Activated naive CD8-positive, alpha-beta T cell (primary cell): ENCODE results near the gene MCM5.

ENCODE experiments used
- H3K27ac Mint-ChIP-seq: one replicate; pipeline ENCODE4 v1.8.0; 2021; ENCODE audit warnings: mixed read lengths
- H3K27me3 Mint-ChIP-seq: one replicate; pipeline ENCODE4 v1.8.0; 2021; ENCODE audit warnings: mixed read lengths
- H3K36me3 Mint-ChIP-seq: one replicate; pipeline ENCODE4 v1.8.0; 2021; ENCODE audit warnings: mixed read lengths
- H3K4me1 Mint-ChIP-seq: one replicate; pipeline ENCODE4 v1.8.0; 2021; ENCODE audit warnings: low read depth, mixed read lengths
- H3K4me3 Mint-ChIP-seq: one replicate; pipeline ENCODE4 v1.8.0; 2021; ENCODE audit warnings: mild to moderate bottlenecking, mixed read lengths
- H3K9me3 Mint-ChIP-seq: one replicate; pipeline ENCODE4 v1.8.0; 2021; ENCODE audit warnings: low read depth, mixed read lengths

Gene MCM5

DNA sequence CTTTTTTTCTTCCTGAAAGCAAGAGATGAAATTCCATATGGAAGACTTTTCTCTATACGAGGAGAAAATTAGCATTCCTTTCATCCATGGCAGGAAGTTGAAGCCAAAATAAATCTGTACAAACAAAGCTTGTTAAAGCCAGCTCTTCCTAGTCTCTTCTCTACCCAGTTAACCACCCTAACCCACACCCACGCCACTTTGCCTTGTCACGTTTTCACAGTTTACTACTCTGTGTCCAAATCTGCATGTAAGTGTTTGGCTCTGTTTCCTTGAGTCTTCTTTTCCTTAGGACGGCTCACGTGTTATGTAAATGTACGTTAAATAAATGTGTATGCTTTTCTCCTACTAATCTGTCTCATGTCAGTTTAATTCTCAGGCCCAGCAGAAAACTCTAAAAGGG is 26.2 kb upstream of the MCM5 start:
- Mint-ChIP-seq H3K36me3 (no peaks in the 10 kb centered on the region), H3K27me3 (peaks cover under 1% of the 10 kb centered on the region), H3K27ac (no peak overlapping the region), H3K9me3 (no peaks in the 10 kb centered on the region), H3K4me1 (peaks cover 19% of the 10 kb centered on the region), H3K4me3 (no peak overlapping the region)

GRCh38 chr22:35375031-35375430 is 24.9 kb upstream of the MCM5 start:
- H3K27ac Mint-ChIP-seq = no peak overlapping the region
- peaks cover 19% of the 10 kb centered on the region for H3K4me1 Mint-ChIP-seq
- H3K9me3 Mint-ChIP-seq = no peaks in the 10 kb centered on the region
- H3K27me3 Mint-ChIP-seq = peaks cover 1% of the 10 kb centered on the region
- H3K4me3 Mint-ChIP-seq = no peak overlapping the region
- H3K36me3 Mint-ChIP-seq = no peaks in the 10 kb centered on the region

DNA sequence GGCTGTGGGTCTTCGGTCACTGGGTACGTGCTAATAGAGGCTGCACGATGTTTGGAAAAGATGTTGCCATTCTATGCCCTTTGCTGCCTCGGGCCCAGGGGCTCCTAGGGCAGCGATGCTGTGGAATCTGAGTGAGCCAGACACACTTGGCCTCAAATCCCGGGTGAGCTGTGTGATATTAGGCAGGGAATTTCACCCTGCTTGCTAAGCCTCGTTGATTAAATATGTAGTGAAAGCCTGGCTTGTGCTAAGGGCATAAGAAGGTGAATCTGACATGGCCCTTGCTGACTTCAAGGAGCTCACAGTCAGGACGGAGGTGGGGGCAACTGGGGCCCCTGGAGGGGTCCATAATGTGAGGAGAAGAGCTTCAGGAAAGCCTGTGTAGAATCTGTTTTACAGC is 24.4 kb upstream of the MCM5 start:
- no peak overlapping the region for H3K4me3 Mint-ChIP-seq
- no peak overlapping the region for H3K27ac Mint-ChIP-seq
- peaks cover 2% of the 10 kb centered on the region for H3K27me3 Mint-ChIP-seq
- no peaks in the 10 kb centered on the region for H3K9me3 Mint-ChIP-seq
- H3K36me3 Mint-ChIP-seq = no peaks in the 10 kb centered on the region
- peaks cover 19% of the 10 kb centered on the region for H3K4me1 Mint-ChIP-seq

DNA sequence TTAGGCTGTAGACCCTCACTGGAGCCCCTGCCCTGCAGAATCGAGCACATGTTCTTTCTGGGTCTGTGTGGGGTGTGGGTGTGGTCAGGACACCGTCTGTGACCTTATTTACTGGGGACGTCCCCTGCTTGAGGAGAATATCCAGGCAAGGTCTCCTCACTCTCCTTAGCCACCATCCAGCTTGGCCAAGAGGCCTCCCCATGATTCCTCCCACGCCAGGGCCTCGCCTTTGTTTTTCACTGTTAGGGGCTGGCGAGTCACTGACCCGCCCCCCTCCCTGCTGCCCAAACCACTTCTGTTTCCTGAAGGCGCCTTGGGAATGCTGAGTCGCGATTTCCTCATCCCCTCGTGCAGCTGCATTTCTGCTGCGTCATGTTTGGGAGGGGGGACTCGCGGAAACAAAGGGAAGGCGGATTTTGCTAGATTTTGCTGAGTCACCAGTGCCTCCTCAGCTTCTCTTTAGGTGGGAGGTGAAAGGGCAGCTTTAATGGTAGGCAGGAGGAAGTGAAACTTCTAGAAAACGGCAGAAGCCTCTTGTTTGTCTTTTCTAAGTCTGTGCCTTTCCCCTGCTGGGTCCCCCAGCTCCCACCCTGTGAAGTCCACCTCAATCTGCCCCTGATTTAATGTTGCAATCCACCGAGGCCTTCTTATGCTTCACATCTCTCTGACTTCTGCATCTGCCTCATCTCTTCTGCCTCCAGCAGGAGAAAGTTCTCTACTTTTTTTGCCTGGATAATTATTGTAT is 23.0 kb upstream of the MCM5 start:
- H3K27ac Mint-ChIP-seq = peak overlapping the region; percentile 61
- H3K9me3 Mint-ChIP-seq = no peaks in the 10 kb centered on the region
- H3K27me3 Mint-ChIP-seq = peaks cover 5% of the 10 kb centered on the region
- H3K36me3 Mint-ChIP-seq = no peaks in the 10 kb centered on the region
- H3K4me1 Mint-ChIP-seq = peaks cover 23% of the 10 kb centered on the region
- no peak overlapping the region for H3K4me3 Mint-ChIP-seq

DNA sequence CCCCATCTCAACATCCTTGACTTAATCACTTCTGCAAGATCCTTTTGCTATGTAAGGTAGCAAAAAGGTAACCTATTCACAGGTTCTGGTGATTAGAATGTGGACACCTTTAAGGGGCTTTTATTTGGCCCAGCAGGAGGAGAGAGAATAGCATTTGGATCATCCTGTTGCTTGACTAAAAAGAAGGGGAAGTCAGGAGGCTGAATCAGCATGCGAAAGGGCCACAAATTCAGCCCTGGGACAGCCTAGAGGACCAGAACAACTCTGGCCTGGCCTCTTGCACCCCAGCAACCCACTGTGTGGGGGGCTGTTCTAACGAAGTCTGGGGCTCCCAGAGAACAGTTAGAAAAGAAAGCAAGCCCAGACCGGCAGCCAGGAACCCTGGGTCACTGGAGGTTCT is 22.2 kb upstream of the MCM5 start:
- Mint-ChIP-seq H3K27me3 (peaks cover 7% of the 10 kb centered on the region), H3K4me3 (no peak overlapping the region)

DNA sequence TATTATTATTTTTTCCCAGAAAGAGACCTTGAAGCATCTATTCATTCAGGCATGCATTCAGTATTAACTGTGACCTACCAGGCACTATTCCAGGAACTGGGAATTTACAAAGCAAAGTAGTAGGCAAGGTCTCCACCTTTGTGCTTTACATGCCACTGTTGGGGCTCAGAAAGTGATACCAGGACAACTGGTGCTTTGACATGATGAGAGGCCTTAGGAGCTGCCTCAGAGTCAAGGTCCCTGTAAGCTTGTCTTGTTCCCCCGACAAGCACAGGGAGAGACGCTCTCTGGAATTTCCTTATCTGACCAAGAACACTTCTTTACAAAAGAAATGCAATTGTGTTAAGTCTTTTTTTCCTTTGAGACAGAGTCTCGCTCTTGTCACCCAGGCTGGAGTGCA is 21.3 kb upstream of the MCM5 start:
- Mint-ChIP-seq H3K27ac (no peak overlapping the region), H3K4me1 (peaks cover 20% of the 10 kb centered on the region), H3K27me3 (peaks cover 13% of the 10 kb centered on the region), H3K36me3 (no peaks in the 10 kb centered on the region), H3K4me3 (no peak overlapping the region), H3K9me3 (no peaks in the 10 kb centered on the region)

More for the DNA sequence above, 22.2 kb upstream of the MCM5 start:
- no peaks in the 10 kb centered on the region for H3K36me3 Mint-ChIP-seq
- no peaks in the 10 kb centered on the region for H3K9me3 Mint-ChIP-seq
- H3K4me1 Mint-ChIP-seq = peaks cover 20% of the 10 kb centered on the region
- H3K27ac Mint-ChIP-seq = no peak overlapping the region

- Mint-ChIP-seq H3K4me3 (no peak overlapping the region), H3K4me1 (peaks cover 20% of the 10 kb centered on the region), H3K27ac (no peak overlapping the region), H3K27me3 (peaks cover 17% of the 10 kb centered on the region), H3K36me3 (no peaks in the 10 kb centered on the region), H3K9me3 (no peaks in the 10 kb centered on the region)
These were observed 20.6 kb upstream of the MCM5 start for GRCh38 chr22:35379146-35379993.

DNA sequence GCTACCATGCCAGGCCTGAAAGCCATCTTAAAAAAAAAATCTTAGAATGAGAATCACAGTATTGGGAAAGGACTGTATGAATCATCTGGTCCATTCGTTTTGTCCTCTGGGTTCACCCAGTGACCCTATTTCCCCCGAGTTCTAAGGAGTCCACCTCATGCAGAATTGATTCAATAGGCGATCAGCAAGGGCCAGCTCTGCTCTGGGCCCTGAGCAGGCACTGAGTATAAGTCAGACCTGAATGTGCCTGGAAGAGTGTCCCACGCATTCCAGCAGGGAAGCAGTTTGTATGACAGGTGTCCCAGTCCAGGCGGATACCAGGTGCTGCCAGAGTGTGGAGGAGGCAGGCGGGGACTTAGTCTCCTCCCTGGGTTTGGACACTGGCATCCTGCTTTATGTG is 19.9 kb upstream of the MCM5 start:
- Mint-ChIP-seq H3K4me1 (peaks cover 20% of the 10 kb centered on the region), H3K27me3 (peaks cover 21% of the 10 kb centered on the region), H3K36me3 (no peaks in the 10 kb centered on the region), H3K4me3 (no peak overlapping the region), H3K27ac (no peak overlapping the region), H3K9me3 (no peaks in the 10 kb centered on the region)

DNA sequence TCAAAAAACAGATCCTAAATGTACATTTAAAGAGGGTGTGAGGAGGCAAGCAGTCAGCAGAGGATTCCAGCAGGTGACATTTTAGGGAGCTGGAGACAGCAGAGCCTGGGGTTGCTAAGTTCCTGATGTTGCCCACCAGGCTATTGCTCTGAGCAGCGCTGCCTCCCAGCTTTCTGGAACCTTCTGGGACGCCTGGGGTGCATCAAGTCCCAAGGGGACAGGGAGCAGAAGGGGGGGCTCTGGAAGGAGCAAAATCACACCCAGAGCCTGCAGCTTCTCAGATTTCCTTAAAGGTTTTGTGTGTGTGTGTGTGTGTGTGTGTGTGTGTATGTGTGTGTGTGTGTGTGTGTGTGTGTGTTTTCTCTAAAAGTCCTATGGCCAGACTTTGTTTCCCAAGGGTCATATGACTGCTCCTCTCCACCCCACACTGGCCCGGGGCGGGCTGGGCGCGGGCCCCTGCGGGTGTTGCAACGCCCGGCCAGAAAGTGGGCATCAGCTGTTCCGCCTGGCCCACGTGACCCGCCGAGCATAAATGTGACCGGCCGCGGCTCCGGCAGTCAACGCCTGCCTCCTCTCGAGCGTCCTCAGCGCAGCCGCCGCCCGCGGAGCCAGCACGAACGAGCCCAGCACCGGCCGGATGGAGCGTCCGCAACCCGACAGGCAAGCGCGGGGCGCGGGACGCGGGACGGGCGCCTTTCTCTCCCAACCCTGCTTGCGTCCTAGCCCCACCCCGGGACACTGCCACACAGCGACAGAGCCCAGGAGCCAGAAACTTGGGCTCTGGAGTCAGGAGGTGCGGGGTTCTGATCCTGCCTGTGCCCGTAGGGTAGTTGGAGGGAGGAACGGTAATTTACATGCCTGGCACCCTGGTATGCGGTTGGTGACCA is 19.2 kb upstream of the MCM5 start, which contains the start of gene HMOX1:
TSS of gene HMOX1 (plus strand) at position 560 of the 887 bp plus-strand sequence. CDS start at position 638, 78 bp downstream.
- Mint-ChIP-seq H3K4me1 (peaks cover 20% of the 10 kb centered on the region), H3K27me3 (peaks cover 21% of the 10 kb centered on the region)

DNA sequence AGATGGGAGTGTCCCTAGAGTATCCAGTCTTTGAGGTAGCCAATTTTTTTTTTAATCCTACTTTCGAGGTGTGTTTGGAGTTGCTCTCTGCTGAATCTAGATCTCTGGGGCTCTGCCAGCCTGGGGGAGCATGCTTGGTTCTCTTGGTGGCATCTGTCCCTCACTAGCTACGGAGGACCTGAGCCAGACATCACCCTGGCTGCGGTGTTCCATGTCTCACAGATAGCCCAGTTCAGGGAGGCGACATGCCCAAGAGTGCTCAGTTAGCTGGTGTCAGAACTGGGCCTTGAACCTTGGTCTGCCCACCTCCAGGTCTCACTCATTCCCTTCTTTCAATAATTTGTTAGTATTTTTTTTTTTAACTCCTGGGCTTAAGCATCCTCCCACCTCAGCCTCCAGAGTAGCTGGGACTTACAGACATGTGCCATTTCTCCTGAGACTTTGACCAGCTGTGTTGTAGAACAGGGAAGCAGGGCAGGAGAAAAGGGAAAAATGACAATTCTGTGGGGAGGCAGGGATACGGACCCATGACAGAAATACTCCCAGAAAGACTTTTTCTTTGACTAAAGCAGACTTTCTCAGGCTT is 18.4 kb upstream of the MCM5 start:
- Mint-ChIP-seq H3K36me3 (no peaks in the 10 kb centered on the region), H3K4me3 (peak overlapping the region; percentile 36), H3K4me1 (peaks cover 20% of the 10 kb centered on the region), H3K9me3 (no peaks in the 10 kb centered on the region), H3K27me3 (peaks cover 23% of the 10 kb centered on the region), H3K27ac (no peak overlapping the region)

More for the DNA sequence above, 19.2 kb upstream of the MCM5 start, which contains the start of gene HMOX1:
- Mint-ChIP-seq H3K36me3 (no peaks in the 10 kb centered on the region), H3K4me3 (peak within 1 kb of the TSS; percentile 38), H3K9me3 (no peaks in the 10 kb centered on the region), H3K27ac (no peak within 1 kb of the TSS)

DNA sequence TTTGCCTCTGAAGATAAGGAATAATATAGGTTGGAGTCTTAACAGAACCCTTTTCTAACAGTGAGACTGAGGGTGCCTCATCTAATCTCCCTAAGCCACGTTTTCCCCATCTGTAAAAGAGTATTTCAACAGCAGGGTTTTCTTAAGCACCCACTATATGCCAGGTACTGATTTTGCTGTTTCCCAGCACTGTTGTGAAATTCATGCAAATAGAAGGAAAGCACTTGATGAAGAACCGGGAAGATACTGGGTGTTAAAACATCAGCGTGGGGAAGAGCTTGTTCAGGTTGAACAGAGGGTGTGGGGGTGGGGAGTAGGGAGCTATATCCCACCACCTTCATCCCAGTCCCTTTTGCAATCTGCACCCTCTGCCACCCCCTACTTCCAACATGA is 16.3 kb upstream of the MCM5 start:
- Mint-ChIP-seq H3K36me3 (no peaks in the 10 kb centered on the region), H3K4me3 (no peak overlapping the region)

GRCh38 chr22:35384527-35384926 is 15.4 kb upstream of the MCM5 start:
- no peaks in the 10 kb centered on the region for H3K36me3 Mint-ChIP-seq
- no peak overlapping the region for H3K4me3 Mint-ChIP-seq

More for the DNA sequence above, 16.3 kb upstream of the MCM5 start:
- Mint-ChIP-seq H3K9me3 (no peaks in the 10 kb centered on the region), H3K4me1 (peaks cover 6% of the 10 kb centered on the region), H3K27me3 (peaks cover 23% of the 10 kb centered on the region), H3K27ac (no peak overlapping the region)

DNA sequence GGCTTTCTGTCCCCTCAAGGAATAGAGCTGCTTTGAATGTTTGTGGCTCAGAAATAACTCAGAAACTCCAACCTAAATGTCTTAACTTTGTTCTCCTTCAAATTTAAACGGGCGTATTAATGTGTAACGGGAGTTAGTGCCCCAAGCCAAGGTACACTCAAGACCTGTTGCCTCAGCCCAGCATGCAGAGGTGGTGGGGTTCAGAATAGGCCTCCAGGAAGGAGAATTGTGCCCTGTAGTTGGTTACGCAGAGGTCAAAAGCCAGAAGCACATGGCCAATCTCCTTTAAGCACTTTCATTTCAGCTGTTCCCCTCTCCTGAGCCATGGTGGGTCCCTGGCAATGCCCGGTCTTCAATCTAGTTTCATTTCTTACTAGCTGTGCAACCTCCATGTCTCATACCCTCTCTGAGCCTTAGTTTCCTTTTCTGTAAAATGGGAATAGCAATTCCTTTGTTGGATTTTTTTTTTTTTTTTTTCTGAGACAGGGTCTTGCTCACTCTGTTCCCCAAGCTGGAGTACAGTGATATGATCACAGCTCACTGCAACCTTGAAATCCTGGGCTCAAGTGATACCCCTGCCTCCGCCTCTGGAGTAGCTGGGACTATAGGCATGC is 14.9 kb upstream of the MCM5 start:
- no peaks in the 10 kb centered on the region for H3K9me3 Mint-ChIP-seq
- no peak overlapping the region for H3K27ac Mint-ChIP-seq
- no peak overlapping the region for H3K4me3 Mint-ChIP-seq
- H3K36me3 Mint-ChIP-seq = no peaks in the 10 kb centered on the region
- H3K27me3 Mint-ChIP-seq = peaks cover 21% of the 10 kb centered on the region
- H3K4me1 Mint-ChIP-seq = peaks cover 6% of the 10 kb centered on the region

More at GRCh38 chr22:35384527-35384926, 15.4 kb upstream of the MCM5 start:
- Mint-ChIP-seq H3K27ac (no peak overlapping the region), H3K4me1 (peaks cover 6% of the 10 kb centered on the region), H3K9me3 (no peaks in the 10 kb centered on the region), H3K27me3 (peaks cover 23% of the 10 kb centered on the region)
